Glutamatergic neuron (in vitro differentiated cells): ENCODE data around the gene KCNA3. TPM values are rescaled to one million over a fixed set of nuclear protein-coding genes. Genes with fewer than 3 reads are reported as not detected.

Source experiments
- DNase-seq: peaks from one replicate; pipeline ENCODE4 v3.0.0; 2022
- H3K27ac Mint-ChIP-seq: one replicate; pipeline ENCODE4 v1.8.0; 2020; ENCODE audit warnings: mild to moderate bottlenecking, mixed read lengths, inconsistent platforms; ENCODE audit not compliant: unreplicated experiment
- H3K27me3 Mint-ChIP-seq: one replicate; pipeline ENCODE4 v1.8.0; 2020; ENCODE audit warnings: mild to moderate bottlenecking, moderate library complexity, mixed read lengths, inconsistent platforms; ENCODE audit not compliant: unreplicated experiment
- H3K36me3 Mint-ChIP-seq: one replicate; pipeline ENCODE4 v1.8.0; 2020; ENCODE audit warnings: mild to moderate bottlenecking, mixed read lengths, inconsistent platforms; ENCODE audit not compliant: unreplicated experiment
- H3K4me1 Mint-ChIP-seq: one replicate; pipeline ENCODE4 v1.8.0; 2020; ENCODE audit warnings: mild to moderate bottlenecking, low read depth, mixed read lengths, inconsistent platforms; ENCODE audit not compliant: unreplicated experiment
- H3K4me3 Mint-ChIP-seq: one replicate; pipeline ENCODE4 v1.8.0; 2020; ENCODE audit warnings: mild to moderate bottlenecking, mixed read lengths, inconsistent platforms; ENCODE audit not compliant: unreplicated experiment
- H3K9me3 Mint-ChIP-seq: one replicate; pipeline ENCODE4 v1.8.0; 2020; ENCODE audit warnings: mild to moderate bottlenecking, moderate library complexity, mixed read lengths, inconsistent platforms; ENCODE audit not compliant: unreplicated experiment
- total RNA-seq: library from RNA; stranded (reverse); fragmentation: NEBNext Ultra II Directional; extraction: Animal tissue kit (Norgen Biotek cat#: 25700); gene quantifications from one replicate; pipeline ENCODE4 v1.2.1, GENCODE V29; 2021; ENCODE audit not compliant: unreplicated experiment
- TF ChIP-seq, protein P1 (sequence below): fragments of 200-600 bp; sonication (generic); IDR thresholded peaks from one replicate; pipeline ENCODE4 v1.5.0; 2021; ENCODE audit not compliant: partially characterized antibody, unreplicated experiment

The KCNA3 gene
- total RNA-seq, 1 donor from 2014 or later: 2.7 TPM

DNA sequence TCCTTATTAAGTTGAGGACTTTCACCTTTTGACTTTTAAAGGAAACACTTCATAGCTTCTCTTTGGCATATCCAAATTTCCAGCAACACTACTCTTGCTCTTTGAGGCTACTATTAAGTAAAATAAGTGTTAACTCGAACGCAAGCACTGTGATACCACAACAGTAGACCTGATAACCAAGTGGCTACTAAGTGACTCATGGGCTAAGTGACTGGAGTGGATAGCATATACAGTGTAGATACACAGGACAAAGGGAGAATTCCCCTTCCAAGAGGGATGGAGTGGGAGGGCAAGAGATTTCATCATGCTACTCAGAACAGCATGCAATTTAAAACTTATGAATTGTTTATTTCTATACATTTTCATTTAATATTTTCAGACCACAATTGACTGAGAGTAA lies 9.8 kb upstream of the KCNA3 start:
- TF ChIP-seq, protein P1, sequence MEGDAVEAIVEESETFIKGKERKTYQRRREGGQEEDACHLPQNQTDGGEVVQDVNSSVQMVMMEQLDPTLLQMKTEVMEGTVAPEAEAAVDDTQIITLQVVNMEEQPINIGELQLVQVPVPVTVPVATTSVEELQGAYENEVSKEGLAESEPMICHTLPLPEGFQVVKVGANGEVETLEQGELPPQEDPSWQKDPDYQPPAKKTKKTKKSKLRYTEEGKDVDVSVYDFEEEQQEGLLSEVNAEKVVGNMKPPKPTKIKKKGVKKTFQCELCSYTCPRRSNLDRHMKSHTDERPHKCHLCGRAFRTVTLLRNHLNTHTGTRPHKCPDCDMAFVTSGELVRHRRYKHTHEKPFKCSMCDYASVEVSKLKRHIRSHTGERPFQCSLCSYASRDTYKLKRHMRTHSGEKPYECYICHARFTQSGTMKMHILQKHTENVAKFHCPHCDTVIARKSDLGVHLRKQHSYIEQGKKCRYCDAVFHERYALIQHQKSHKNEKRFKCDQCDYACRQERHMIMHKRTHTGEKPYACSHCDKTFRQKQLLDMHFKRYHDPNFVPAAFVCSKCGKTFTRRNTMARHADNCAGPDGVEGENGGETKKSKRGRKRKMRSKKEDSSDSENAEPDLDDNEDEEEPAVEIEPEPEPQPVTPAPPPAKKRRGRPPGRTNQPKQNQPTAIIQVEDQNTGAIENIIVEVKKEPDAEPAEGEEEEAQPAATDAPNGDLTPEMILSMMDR: no peak

DNA sequence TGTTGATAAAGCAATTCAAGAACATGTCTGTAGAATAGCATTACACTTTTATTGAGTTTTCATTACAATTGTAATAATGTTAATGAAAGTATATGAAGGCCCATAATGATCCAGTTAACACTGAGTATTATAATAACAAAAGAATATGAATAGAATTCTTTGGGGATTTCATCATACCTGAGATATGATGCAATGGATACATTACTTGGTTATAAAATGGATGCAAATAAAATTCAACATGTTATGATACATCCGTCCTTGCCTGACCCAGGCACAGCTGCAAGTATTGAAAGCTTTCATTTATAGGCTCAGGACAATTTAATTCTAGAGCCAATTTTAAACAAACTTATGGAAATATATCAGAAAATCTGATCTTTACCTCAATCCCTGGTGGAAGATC lies 8.2 kb upstream of the KCNA3 start:
- H3K9me3 Mint-ChIP-seq: peaks cover 5% of the 10 kb centered on the region
- H3K36me3 Mint-ChIP-seq: peaks cover 4% of the 10 kb centered on the region
- peaks cover 1% of the 10 kb centered on the region for H3K4me1 Mint-ChIP-seq
- no peak for DNase-seq
- TF ChIP-seq, protein P1: no peak
- H3K27ac Mint-ChIP-seq: no peak overlapping the region
- H3K27me3 Mint-ChIP-seq: no peaks in the 10 kb centered on the region
- no peak overlapping the region for H3K4me3 Mint-ChIP-seq

More for the DNA sequence above, 9.8 kb upstream of the KCNA3 start:
- Mint-ChIP-seq H3K27me3 (no peaks in the 10 kb centered on the region), H3K4me3 (no peak overlapping the region), H3K9me3 (no peaks in the 10 kb centered on the region), H3K36me3 (peaks cover 4% of the 10 kb centered on the region), H3K4me1 (no peaks in the 10 kb centered on the region), H3K27ac (no peak overlapping the region)
- DNase-seq: no peak

DNA sequence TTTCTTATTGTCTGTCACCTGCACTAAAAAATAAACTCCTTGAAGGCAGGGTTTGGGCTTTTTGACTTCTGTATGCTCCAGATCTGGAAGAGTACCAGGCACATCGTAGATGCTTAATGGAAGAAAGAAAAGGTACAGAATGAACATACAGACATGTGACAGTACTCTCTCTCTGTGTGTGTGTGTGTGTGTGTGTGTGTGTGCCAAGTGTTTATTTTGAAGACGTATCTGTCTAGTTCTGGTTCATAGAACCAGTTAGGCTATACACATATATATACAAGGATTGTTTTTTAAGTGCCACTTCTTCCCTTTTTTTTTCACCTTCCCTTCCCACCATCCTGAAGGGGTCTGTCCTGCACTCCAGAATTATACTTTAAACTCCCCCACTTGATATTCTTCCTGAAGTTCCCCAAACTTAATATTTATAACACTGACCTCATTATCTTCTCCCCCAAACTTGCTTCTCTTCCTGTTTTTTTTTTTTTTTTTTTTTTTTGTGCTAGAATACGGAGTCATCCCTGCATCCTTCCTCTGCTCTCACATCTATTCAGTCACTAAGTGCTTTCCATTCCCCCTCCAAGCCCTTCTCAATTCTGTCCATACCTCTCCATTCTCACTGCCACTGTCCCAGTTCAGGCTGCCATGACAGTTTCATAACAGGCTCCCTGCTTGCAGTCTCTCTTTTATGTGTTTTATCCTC lies 5.4 kb upstream of the KCNA3 start:
- no peak for DNase-seq
- Mint-ChIP-seq H3K36me3 (peaks cover 4% of the 10 kb centered on the region), H3K9me3 (peaks cover 7% of the 10 kb centered on the region), H3K27me3 (peaks cover 5% of the 10 kb centered on the region), H3K4me1 (peaks cover 6% of the 10 kb centered on the region), H3K27ac (no peak overlapping the region), H3K4me3 (no peak overlapping the region)
- TF ChIP-seq, protein P1: no peak

DNA sequence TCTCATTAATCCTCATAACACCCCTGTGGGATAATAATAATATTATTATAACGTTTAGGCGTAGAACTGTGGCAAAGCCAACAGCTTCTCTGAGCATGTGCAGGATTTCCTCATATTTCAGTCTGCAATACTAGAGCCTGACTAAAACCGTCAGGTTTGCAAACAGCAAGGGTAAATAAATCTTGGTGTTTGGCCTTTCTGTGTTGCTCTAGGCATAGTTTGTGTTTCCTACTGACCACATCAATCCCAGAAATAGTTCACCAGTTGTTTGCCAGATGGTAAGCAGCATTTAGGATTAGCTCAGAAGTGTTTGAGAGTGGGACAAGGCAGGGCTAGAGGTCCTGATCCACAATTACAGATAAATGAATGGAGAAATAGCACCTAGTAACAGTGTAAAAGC lies 2.8 kb upstream of the KCNA3 start:
- Mint-ChIP-seq H3K9me3 (peaks cover 19% of the 10 kb centered on the region), H3K27ac (no peak overlapping the region), H3K4me1 (peaks cover 10% of the 10 kb centered on the region), H3K27me3 (peaks cover 16% of the 10 kb centered on the region), H3K36me3 (peaks cover 9% of the 10 kb centered on the region), H3K4me3 (no peak overlapping the region)
- TF ChIP-seq, protein P1: no peak
- no peak for DNase-seq

DNA sequence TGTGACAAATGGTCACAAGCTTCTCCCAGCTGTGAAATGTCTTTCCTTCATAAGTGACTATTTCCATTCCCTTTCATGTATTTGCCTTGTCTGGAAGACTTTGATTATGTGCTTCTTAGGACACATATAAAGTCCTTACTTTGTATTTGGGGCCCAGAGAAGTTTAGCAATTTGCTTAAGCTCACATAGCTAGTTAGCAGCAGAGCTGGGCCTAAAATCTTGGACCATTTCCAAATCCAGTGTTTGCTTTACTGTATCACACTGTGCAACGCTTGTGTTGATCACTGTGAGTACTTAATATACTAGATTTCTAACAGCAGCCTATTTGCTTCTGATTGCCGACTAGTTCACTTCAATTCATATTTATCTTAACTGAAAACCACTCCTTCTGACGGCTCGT lies 2.2 kb upstream of the KCNA3 start:
- H3K4me3 Mint-ChIP-seq: no peak overlapping the region
- peaks cover 9% of the 10 kb centered on the region for H3K36me3 Mint-ChIP-seq
- H3K4me1 Mint-ChIP-seq: peaks cover 13% of the 10 kb centered on the region
- no peak for DNase-seq
- H3K27me3 Mint-ChIP-seq: peaks cover 17% of the 10 kb centered on the region
- H3K27ac Mint-ChIP-seq: no peak overlapping the region
- peaks cover 19% of the 10 kb centered on the region for H3K9me3 Mint-ChIP-seq
- TF ChIP-seq, protein P1: no peak
